ENCODE data around the gene MYBPHL. TPM values are rescaled to one million over a fixed set of nuclear protein-coding genes. Genes with fewer than 3 reads are reported as not detected.

MYBPHL gene
- total RNA-seq, 1 donor from 2014 or later = not detected

DNA sequence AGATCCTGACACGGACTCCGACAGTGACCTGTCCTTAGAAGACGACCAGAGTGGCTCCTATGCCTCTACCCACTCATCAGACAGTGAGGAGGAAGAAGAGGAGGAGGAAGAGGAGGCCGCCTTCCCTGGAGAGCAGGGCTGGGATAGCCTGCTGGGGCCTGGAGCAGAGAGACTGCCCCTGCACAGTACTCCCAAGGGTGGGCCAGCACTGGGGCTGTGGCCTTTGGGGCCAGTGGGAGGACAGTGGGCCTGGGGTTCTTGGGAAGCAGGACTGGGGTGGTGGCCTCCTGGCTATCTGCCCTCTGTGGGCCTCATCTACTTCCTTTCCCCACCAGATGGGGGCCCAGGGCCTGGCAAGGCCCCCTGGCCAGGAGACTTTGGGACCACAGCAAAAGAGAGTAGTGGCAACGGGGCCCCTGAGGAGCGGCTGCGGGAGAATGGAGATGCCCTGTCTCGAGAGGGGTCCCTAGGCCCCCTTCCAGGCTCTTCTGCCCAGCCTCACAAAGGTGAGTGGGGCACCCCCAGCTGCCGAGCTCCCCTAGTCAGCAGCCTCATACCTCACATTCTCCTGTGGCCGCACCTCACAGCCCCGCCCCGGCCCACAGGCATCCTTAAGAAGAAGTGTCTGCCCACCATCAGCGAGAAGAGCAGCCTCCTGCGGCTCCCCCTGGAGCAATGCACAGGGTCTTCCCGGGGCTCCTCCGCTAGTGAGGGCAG, 33.8 kb downstream of the MYBPHL start:
- TF ChIP-seq, protein P1, sequence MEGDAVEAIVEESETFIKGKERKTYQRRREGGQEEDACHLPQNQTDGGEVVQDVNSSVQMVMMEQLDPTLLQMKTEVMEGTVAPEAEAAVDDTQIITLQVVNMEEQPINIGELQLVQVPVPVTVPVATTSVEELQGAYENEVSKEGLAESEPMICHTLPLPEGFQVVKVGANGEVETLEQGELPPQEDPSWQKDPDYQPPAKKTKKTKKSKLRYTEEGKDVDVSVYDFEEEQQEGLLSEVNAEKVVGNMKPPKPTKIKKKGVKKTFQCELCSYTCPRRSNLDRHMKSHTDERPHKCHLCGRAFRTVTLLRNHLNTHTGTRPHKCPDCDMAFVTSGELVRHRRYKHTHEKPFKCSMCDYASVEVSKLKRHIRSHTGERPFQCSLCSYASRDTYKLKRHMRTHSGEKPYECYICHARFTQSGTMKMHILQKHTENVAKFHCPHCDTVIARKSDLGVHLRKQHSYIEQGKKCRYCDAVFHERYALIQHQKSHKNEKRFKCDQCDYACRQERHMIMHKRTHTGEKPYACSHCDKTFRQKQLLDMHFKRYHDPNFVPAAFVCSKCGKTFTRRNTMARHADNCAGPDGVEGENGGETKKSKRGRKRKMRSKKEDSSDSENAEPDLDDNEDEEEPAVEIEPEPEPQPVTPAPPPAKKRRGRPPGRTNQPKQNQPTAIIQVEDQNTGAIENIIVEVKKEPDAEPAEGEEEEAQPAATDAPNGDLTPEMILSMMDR (IDR thresholded peaks at IDR 0.05; ENCODE audit: unreplicated experiment) = no peak
- Mint-ChIP-seq H3K9me3 (no peaks in the 10 kb centered on the region), H3K4me3 (no peak overlapping the region), H3K27ac (no peak overlapping the region), H3K4me1 (peaks cover 41% of the 10 kb centered on the region), H3K36me3 (peaks cover 11% of the 10 kb centered on the region), H3K27me3 (ENCODE audit: low read depth) (no peaks in the 10 kb centered on the region)
- no peak for DNase-seq (ENCODE audit: low spot score in 2 of 2, unreplicated experiment in 2 of 2)

DNA sequence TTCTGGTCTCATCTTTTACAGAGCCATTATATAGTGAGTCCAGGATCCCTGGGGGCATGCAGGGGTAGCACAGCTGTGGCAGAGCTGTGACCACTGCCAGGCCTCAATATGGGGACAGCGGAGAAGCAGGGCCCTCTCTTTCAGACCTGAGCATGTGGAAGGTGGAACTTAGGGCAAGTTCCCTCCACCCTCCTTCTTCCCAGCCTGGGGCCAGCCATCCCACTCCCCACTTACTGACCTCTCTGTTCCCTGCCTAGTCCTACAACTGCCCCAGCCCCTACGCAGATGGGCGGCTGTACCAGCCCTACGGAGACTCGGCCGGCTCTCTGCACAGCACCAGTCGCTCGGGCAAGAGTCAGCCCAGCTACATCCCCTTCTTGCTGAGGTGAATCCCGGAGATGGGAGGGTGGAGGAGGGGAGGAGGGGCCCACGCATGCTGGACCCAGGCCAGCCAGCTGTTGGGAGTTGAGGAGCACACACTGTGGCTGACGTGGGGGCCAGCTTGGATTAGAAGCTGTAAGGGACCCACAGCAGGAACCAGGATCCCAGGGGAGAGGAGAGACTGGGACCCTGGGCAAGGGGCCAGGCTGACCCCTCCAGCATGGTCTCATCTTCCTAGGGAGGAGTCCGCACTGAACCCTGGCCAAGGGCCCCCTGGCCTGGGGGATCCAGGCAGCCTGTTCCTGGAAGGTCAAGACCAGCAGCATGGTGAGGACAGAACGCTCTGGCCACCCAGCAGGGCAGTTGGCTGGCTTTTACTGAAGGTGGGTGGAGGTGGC, 34.6 kb downstream of the MYBPHL start:
- TF ChIP-seq, protein P1 (IDR thresholded peaks at IDR 0.05; ENCODE audit: unreplicated experiment) = no peak
- no peaks in the 10 kb centered on the region for H3K9me3 Mint-ChIP-seq
- H3K4me3 Mint-ChIP-seq = no peak overlapping the region
- peaks cover 11% of the 10 kb centered on the region for H3K36me3 Mint-ChIP-seq
- H3K27me3 Mint-ChIP-seq (ENCODE audit: low read depth) = no peaks in the 10 kb centered on the region
- DNase-seq (ENCODE audit: low spot score in 2 of 2, unreplicated experiment in 2 of 2) = no peak
- H3K27ac Mint-ChIP-seq = peak overlapping the region; percentile 34
- peaks cover 37% of the 10 kb centered on the region for H3K4me1 Mint-ChIP-seq

GRCh38 chr1:109271458-109271857, 35.4 kb downstream of the MYBPHL start:
- Mint-ChIP-seq H3K27me3 (ENCODE audit: low read depth) (no peaks in the 10 kb centered on the region), H3K9me3 (no peaks in the 10 kb centered on the region), H3K27ac (no peak overlapping the region), H3K4me1 (peaks cover 35% of the 10 kb centered on the region), H3K36me3 (peaks cover 11% of the 10 kb centered on the region), H3K4me3 (no peak overlapping the region)
- DNase-seq (ENCODE audit: low spot score in 2 of 2, unreplicated experiment in 2 of 2) = no peak
- TF ChIP-seq, protein P1 (IDR thresholded peaks at IDR 0.05; ENCODE audit: unreplicated experiment) = no peak

DNA sequence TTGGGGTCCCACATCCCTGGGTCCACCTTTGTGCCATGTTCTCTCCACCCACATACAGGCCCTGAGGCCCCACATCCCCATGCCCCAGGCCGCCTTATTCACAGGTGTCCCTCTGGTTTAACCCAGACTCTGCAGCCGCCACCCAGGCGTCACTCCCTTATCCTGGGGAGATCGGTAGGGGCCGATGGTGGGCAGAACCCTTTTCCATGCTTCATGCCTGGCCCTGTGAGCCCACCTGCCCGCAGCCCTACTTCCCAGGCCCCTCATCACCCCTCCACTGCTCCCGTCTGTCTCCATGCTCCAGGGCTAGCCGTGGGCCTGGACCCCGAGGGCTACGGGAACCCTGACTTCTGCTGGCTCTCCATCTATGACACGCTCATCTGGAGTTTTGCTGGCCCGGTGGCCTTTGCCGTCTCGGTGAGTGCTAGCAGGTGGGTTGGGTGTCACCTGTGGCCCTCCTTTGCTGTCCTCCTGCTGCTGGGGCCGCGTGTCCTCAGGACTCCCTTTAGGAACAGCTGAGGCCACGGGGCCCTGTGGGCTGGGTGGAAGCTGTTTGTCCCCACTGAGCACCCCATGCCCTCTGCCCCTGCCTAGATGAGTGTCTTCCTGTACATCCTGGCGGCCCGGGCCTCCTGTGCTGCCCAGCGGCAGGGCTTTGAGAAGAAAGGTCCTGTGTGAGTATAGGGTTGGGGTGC, 36.0 kb downstream of the MYBPHL start:
- no peaks in the 10 kb centered on the region for H3K27me3 Mint-ChIP-seq (ENCODE audit: low read depth)
- TF ChIP-seq, protein P1 (IDR thresholded peaks at IDR 0.05; ENCODE audit: unreplicated experiment) = no peak
- H3K36me3 Mint-ChIP-seq = peaks cover 11% of the 10 kb centered on the region
- DNase-seq (ENCODE audit: low spot score in 2 of 2, unreplicated experiment in 2 of 2) = no peak
- H3K4me3 Mint-ChIP-seq = no peak overlapping the region
- H3K9me3 Mint-ChIP-seq = no peaks in the 10 kb centered on the region
- H3K27ac Mint-ChIP-seq = no peak overlapping the region
- H3K4me1 Mint-ChIP-seq = peaks cover 32% of the 10 kb centered on the region

DNA sequence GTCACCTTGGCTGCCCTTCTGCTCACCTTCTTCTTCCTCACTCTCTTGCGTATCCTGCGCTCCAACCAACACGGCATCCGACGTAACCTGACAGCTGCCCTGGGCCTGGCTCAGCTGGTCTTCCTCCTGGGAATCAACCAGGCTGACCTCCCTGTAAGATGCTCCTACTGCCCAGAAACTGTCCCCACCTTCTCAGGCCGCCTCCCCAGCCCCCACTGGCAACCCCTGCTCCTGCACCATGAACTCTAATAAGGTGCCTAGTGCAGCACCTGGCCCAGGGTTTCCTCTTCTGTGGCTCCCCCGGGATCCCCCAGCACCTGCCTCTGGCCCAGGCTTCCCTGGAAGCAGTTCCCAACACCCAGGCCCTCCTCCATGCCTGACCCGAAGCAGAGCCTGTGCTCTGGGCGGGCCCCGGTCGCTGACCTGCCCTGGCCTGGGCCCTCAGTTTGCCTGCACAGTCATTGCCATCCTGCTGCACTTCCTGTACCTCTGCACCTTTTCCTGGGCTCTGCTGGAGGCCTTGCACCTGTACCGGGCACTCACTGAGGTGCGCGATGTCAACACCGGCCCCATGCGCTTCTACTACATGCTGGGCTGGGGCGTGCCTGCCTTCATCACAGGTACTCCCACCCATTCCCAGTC, 36.7 kb downstream of the MYBPHL start:
- Mint-ChIP-seq H3K9me3 (no peaks in the 10 kb centered on the region), H3K36me3 (peaks cover 11% of the 10 kb centered on the region), H3K27me3 (ENCODE audit: low read depth) (no peaks in the 10 kb centered on the region), H3K4me1 (peaks cover 25% of the 10 kb centered on the region), H3K27ac (no peak overlapping the region), H3K4me3 (no peak overlapping the region)
- DNase-seq (ENCODE audit: low spot score in 2 of 2, unreplicated experiment in 2 of 2) = no peak
- TF ChIP-seq, protein P1 (IDR thresholded peaks at IDR 0.05; ENCODE audit: unreplicated experiment) = no peak

Data from mesothelial cell of epicardium (in vitro differentiated cells).